ENCODE data around the gene CARS1. TPM values are rescaled to one million over a fixed set of nuclear protein-coding genes. Genes with fewer than 3 reads are reported as not detected.

CARS1 gene
- total and polyA plus RNA-seq, 9 of the 15 experiments (the other 6 are each of a cell fraction or from before 2014, with no cell fraction given) = 14.4 to 106 (median 73.6) TPM

DNA sequence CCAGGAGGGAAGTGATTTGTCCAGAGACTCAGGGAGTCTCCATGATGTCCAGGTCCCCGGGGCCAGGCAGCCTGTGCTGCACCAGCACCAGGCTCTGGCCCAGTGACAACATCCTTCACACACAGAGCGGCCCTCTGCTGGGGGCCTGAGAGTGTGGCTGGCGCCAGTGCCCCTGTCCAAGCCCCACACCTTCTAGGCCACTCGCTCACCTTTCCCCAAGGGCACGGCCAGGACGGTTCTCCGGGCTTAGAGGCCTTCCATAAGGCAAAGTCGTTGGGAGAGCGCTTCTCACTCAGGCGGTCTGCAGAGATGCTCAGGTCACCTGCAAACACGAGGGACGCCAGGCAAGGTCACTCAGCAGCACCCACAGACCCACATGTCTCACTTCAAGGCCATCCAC lies 37.2 kb downstream of the CARS1 start:
- TF ChIP-seq BCL6 (CRISPR knock-in tag; IDR thresholded peaks at IDR 0.05) (no peak), POLR2G (IDR thresholded peaks at IDR 0.05; ENCODE audit: low read depth, low read length) (peak; percentile 49), PPARD (CRISPR knock-in tag; IDR thresholded peaks at IDR 0.05) (no peak), NCOA6 (IDR thresholded peaks at IDR 0.05) (no peak)
- TF ChIP-seq, protein P1, sequence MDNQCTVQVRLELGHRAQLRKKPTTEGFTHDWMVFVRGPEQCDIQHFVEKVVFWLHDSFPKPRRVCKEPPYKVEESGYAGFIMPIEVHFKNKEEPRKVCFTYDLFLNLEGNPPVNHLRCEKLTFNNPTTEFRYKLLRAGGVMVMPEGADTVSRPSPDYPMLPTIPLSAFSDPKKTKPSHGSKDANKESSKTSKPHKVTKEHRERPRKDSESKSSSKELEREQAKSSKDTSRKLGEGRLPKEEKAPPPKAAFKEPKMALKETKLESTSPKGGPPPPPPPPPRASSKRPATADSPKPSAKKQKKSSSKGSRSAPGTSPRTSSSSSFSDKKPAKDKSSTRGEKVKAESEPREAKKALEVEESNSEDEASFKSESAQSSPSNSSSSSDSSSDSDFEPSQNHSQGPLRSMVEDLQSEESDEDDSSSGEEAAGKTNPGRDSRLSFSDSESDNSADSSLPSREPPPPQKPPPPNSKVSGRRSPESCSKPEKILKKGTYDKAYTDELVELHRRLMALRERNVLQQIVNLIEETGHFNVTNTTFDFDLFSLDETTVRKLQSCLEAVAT (IDR thresholded peaks at IDR 0.05) = no peak
- intact Hi-C loops (cut with micrococcal nuclease) = no loop called here
- POLR2A ChIA-PET = no interaction called here
- Histone ChIP-seq H3K9me1 (ENCODE audit: control insufficient read depth, insufficient read depth, low read length) (no peaks in the 10 kb centered on the region), H3K79me2 (ENCODE audit: control insufficient read depth, insufficient read depth, low read length) (no peaks in the 10 kb centered on the region), H3K9me3 (replicated peaks; ENCODE audit: control insufficient read depth, insufficient read depth, low read depth, low read length) (no peaks in the 10 kb centered on the region), H4K20me1 (replicated peaks; ENCODE audit: control insufficient read depth, insufficient read depth, low read length) (peaks cover 7% of the 10 kb centered on the region; the same call in 1 of the 2 replicates), H3K27ac (ENCODE audit: extremely low read depth, low read depth, low read length) (no peak overlapping the region), H3K9ac (ENCODE audit: insufficient read depth in 1 of 2, low read depth in 2 of 2, low read length in 2 of 2) (no peak overlapping the region), H3K27me3 (ENCODE audit: control insufficient read depth in 2 of 2, insufficient read depth in 2 of 2, low read length in 2 of 2) (no peaks in the 10 kb centered on the region), H3K4me3 (no peak overlapping the region), H3K4me2 (ENCODE audit: insufficient read depth, low read length) (no peak overlapping the region), H2AFZ (ENCODE audit: low read depth, low read length) (no peak overlapping the region), H3K36me3 (ENCODE audit: control insufficient read depth, insufficient read depth, low read length) (peaks cover 67% of the 10 kb centered on the region), H3K4me1 (replicated peaks in 1 of 2; ENCODE audit: control insufficient read depth in 2 of 2, insufficient read depth in 2 of 2, low read length in 2 of 2) (peaks cover 0 to 3% of the 10 kb centered on the region in 2 experiments; a peak in 1 of 5 replicates)
- CTCF ChIA-PET (ENCODE audit: low intra/inter-chr PET ratio) = no interaction called here
- no peak for ATAC-seq
- DNase-seq (ENCODE audit: extremely low read depth in 1 of 4, low spot score in 3 of 4) = no peak
- no TSS peak for BruUV-seq (replicated peaks)
- no peak for FAIRE-seq
- in situ Hi-C loops (cut with MboI) = no loop called here
- 94% methylated on average over 11 of the region's 12 CpGs for WGBS (ENCODE audit: insufficient coverage, low coverage, missing lambda C conversion rate)

DNA sequence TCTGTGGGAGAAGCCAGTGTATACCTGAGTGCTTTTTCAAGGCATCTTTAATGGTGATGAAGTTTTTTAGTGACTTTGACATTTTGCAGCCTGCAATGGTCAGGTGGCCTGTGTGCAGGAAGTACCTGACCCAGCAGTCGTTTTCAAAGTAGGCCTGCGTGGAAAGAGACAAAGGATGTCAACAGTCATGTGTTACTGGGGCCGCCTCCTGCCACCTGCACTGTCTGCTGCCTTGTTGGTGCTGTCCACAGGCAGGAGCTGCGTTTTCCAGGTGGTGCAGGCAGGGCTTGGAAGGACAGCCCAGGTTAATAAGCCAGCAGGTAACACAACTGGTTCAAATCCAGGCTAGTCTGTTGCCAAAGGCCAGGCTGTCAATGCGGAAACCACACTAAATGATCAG lies 38.6 kb downstream of the CARS1 start:
- in situ Hi-C loops (cut with MboI) = no loop called here
- H3K4me2 ChIP-seq (ENCODE audit: insufficient read depth, low read length) = no peak overlapping the region
- H3K9me1 ChIP-seq (ENCODE audit: control insufficient read depth, insufficient read depth, low read length) = no peaks in the 10 kb centered on the region
- intact Hi-C loops (cut with micrococcal nuclease) = no loop called here
- no peaks in the 10 kb centered on the region for H3K27me3 ChIP-seq (ENCODE audit: control insufficient read depth in 2 of 2, insufficient read depth in 2 of 2, low read length in 2 of 2)
- TF ChIP-seq POLR2G (IDR thresholded peaks at IDR 0.05; ENCODE audit: low read depth, low read length) (0 out of 2 replicates have a peak, but pooled peaks have one; percentile 3), HMGN3 (IDR thresholded peaks at IDR 0.05; ENCODE audit: borderline replicate concordance, extremely low read depth, insufficient read length, low read depth, low read length) (no peak)
- BruUV-seq (replicated peaks) = no TSS peak
- H3K36me3 ChIP-seq (ENCODE audit: control insufficient read depth, insufficient read depth, low read length) = peaks cover 75% of the 10 kb centered on the region
- H3K79me2 ChIP-seq (ENCODE audit: control insufficient read depth, insufficient read depth, low read length) = no peaks in the 10 kb centered on the region
- no peak overlapping the region for H3K4me3 ChIP-seq
- CTCF ChIA-PET (ENCODE audit: low intra/inter-chr PET ratio) = no interaction called here
- H3K27ac ChIP-seq (ENCODE audit: extremely low read depth, low read depth, low read length) = no peak overlapping the region
- FAIRE-seq (no peak), ATAC-seq (no peak), DNase-seq (ENCODE audit: extremely low read depth in 1 of 4, low spot score in 3 of 4) (no peak)
- no peak overlapping the region for H2AFZ ChIP-seq (ENCODE audit: low read depth, low read length)
- POLR2A ChIA-PET = no interaction called here
- H3K4me1 ChIP-seq (replicated peaks in 1 of 2; ENCODE audit: control insufficient read depth in 2 of 2, insufficient read depth in 2 of 2, low read length in 2 of 2) = peaks cover 0 to 3% of the 10 kb centered on the region in 2 experiments; a peak in 1 of 5 replicates
- H4K20me1 ChIP-seq (replicated peaks; ENCODE audit: control insufficient read depth, insufficient read depth, low read length) = peaks cover 7% of the 10 kb centered on the region; the same call in 1 of the 2 replicates
- WGBS (ENCODE audit: insufficient coverage, low coverage, missing lambda C conversion rate) = 78% methylated on average over 5 of the region's 5 CpGs
- H3K9ac ChIP-seq (ENCODE audit: insufficient read depth in 1 of 2, low read depth in 2 of 2, low read length in 2 of 2) = no peak overlapping the region
- H3K9me3 ChIP-seq (replicated peaks; ENCODE audit: control insufficient read depth, insufficient read depth, low read depth, low read length) = no peaks in the 10 kb centered on the region
